HG02759 (cell line): Measurements from ENCODE around the gene LENEP.

Experiments used
- ATAC-seq: cut with Tn5 transposase; IDR thresholded peaks from one replicate; pipeline ENCODE4 v1.9.1; 2021; ENCODE audit warnings: mild to moderate bottlenecking, moderate library complexity; ENCODE audit not compliant: unreplicated experiment

LENEP gene

GRCh38 chr1:154998818-154999570 is 5.6 kb downstream of the LENEP start:
- no peak for ATAC-seq

- no peak for ATAC-seq
These were observed 6.4 kb downstream of the LENEP start for GRCh38 chr1:154999571-155000410.

- ATAC-seq = no peak
These were observed 7.0 kb downstream of the LENEP start for GRCh38 chr1:155000411-155000725.

- ATAC-seq = peak; percentile 43
These were observed 7.5 kb downstream of the LENEP start for GRCh38 chr1:155000726-155001424.

GRCh38 chr1:155001425-155001674 is 8.0 kb downstream of the LENEP start:
- ATAC-seq = no peak

- peak; percentile 53 for ATAC-seq
These were observed 8.5 kb downstream of the LENEP start for GRCh38 chr1:155001675-155002463.

GRCh38 chr1:155002464-155003226 is 9.3 kb downstream of the LENEP start, which contains the start of gene ZBTB7B:
TSS of gene ZBTB7B (plus strand) at chr1:155002802. CDS start at chr1:155014661, 11,859 bp downstream.
- no peak for ATAC-seq

- ATAC-seq = no peak
These were observed 9.9 kb downstream of the LENEP start for GRCh38 chr1:155003227-155003765.

GRCh38 chr1:155003766-155004351 is 10.5 kb downstream of the LENEP start:
- ATAC-seq = no peak

GRCh38 chr1:155004352-155005075 is 11.1 kb downstream of the LENEP start:
- no peak for ATAC-seq

GRCh38 chr1:155005076-155006011 is 12.0 kb downstream of the LENEP start:
- no peak for ATAC-seq

- ATAC-seq = no peak
These were observed 13.3 kb downstream of the LENEP start for GRCh38 chr1:155006601-155007101.

GRCh38 chr1:155007251-155007828 is 14.0 kb downstream of the LENEP start:
- no peak for ATAC-seq

- no peak for ATAC-seq
These were observed 14.9 kb downstream of the LENEP start for GRCh38 chr1:155008015-155008941.

GRCh38 chr1:155009221-155009711 is 15.9 kb downstream of the LENEP start:
- ATAC-seq = no peak

GRCh38 chr1:155009742-155010141 is 16.4 kb downstream of the LENEP start:
- no peak for ATAC-seq
